Naive B cell (primary cell): ENCODE results near the gene SSR4. TPM values are rescaled to one million over a fixed set of nuclear protein-coding genes. Genes with fewer than 3 reads are reported as not detected.

ENCODE experiments used
- ATAC-seq, 2 donors: fragments of 150-1000 bp; cut with Tn5 transposase; 2 replicates each; pipeline ENCODE4 v1.10.0; 2021; ENCODE audit warnings: low read depth in 2 of 2, mild to moderate bottlenecking in 2 of 2, moderate library complexity in 2 of 2
- DNase-seq: peaks from one replicate; pipeline ENCODE4 v3.0.0; 2022
- H3K27ac Mint-ChIP-seq, 6 donors: one replicate each; pipeline ENCODE4 v1.8.0; 2020 to 2022; ENCODE audit warnings: mild to moderate bottlenecking in 6 of 6, mixed read lengths in 6 of 6, moderate library complexity in 5 of 6, inconsistent platforms in 2 of 6
- H3K27me3 Mint-ChIP-seq, 3 donors: one replicate each; pipeline ENCODE4 v1.8.0; 2021 to 2022; ENCODE audit warnings: mixed read lengths in 3 of 3, mild to moderate bottlenecking in 1 of 3
- H3K36me3 Mint-ChIP-seq, 2 donors: one replicate each; pipeline ENCODE4 v1.8.0; 2020 to 2022; ENCODE audit warnings: mixed read lengths in 2 of 2, inconsistent platforms in 1 of 2, mild to moderate bottlenecking in 1 of 2
- H3K4me1 Mint-ChIP-seq, 3 donors: one replicate each; pipeline ENCODE4 v1.8.0; 2020 to 2022; ENCODE audit warnings: mixed read lengths in 3 of 3, inconsistent platforms in 1 of 3, mild to moderate bottlenecking in 1 of 3, moderate library complexity in 1 of 3
- H3K4me3 Mint-ChIP-seq, 8 donors: one replicate each; pipeline ENCODE4 v1.8.0; 2020 to 2022; ENCODE audit warnings: mild to moderate bottlenecking in 8 of 8, mixed read lengths in 8 of 8, moderate library complexity in 8 of 8, inconsistent platforms in 2 of 8
- H3K9me3 Mint-ChIP-seq, 7 donors: one replicate each; pipeline ENCODE4 v1.8.0; 2020 to 2022; ENCODE audit warnings: mixed read lengths in 7 of 7, mild to moderate bottlenecking in 5 of 7, inconsistent platforms in 2 of 7, moderate library complexity in 1 of 7
- polyA plus RNA-seq, 6 donors: library from polyadenylated mRNA; unstranded; fragments of 300-500 nt; fragmentation: Illumina TruSeq; gene quantifications; one replicate each; pipeline ENCODE4 v1.2.3, GENCODE V29; 2021; ENCODE audit warnings: low read depth in 6 of 6

SSR4 gene
- polyA plus RNA-seq, 6 donors from 2014 or later = 308 to 413 (median 364) TPM

GRCh38 chrX:153772316-153773217, 21.9 kb upstream of the SSR4 start:
- H3K27me3 Mint-ChIP-seq = peaks cover 0 to 8% (median 0%) of the 10 kb centered on the region in 3 donors

GRCh38 chrX:153773218-153773611, 21.3 kb upstream of the SSR4 start:
- no peak overlapping the region for H3K4me3 Mint-ChIP-seq
- ATAC-seq (no peak), DNase-seq (no peak)
- H3K36me3 Mint-ChIP-seq = no peaks in the 10 kb centered on the region
- H3K27ac Mint-ChIP-seq = no peak overlapping the region
- no peaks in the 10 kb centered on the region for H3K9me3 Mint-ChIP-seq
- peaks cover 0 to 2% (median 0%) of the 10 kb centered on the region in 3 donors for H3K4me1 Mint-ChIP-seq
- peaks cover 0 to 8% (median 3%) of the 10 kb centered on the region in 3 donors for H3K27me3 Mint-ChIP-seq

More at GRCh38 chrX:153772316-153773217, 21.9 kb upstream of the SSR4 start:
- H3K4me3 Mint-ChIP-seq = peak overlapping the region in 1 of 8 donors; percentile 47
- no peaks in the 10 kb centered on the region for H3K9me3 Mint-ChIP-seq
- H3K36me3 Mint-ChIP-seq = no peaks in the 10 kb centered on the region
- no peak for ATAC-seq
- DNase-seq = no peak
- peaks cover 0 to 7% (median 0%) of the 10 kb centered on the region in 3 donors for H3K4me1 Mint-ChIP-seq
- no peak overlapping the region for H3K27ac Mint-ChIP-seq

GRCh38 chrX:153773741-153774575, 20.5 kb upstream of the SSR4 start:
- ATAC-seq (no peak), DNase-seq (no peak)
- H3K27me3 Mint-ChIP-seq = peaks cover 0 to 8% (median 5%) of the 10 kb centered on the region in 3 donors
- H3K9me3 Mint-ChIP-seq = no peaks in the 10 kb centered on the region
- no peak overlapping the region for H3K4me3 Mint-ChIP-seq
- H3K27ac Mint-ChIP-seq = no peak overlapping the region
- H3K4me1 Mint-ChIP-seq = no peaks in the 10 kb centered on the region
- no peaks in the 10 kb centered on the region for H3K36me3 Mint-ChIP-seq

- H3K9me3 Mint-ChIP-seq = no peaks in the 10 kb centered on the region
- H3K27me3 Mint-ChIP-seq = peaks cover 1 to 9% (median 8%) of the 10 kb centered on the region in 3 donors
- peaks cover 0 to 2% (median 0%) of the 10 kb centered on the region in 3 donors for H3K4me1 Mint-ChIP-seq
- H3K27ac Mint-ChIP-seq = no peak overlapping the region
- H3K36me3 Mint-ChIP-seq = no peaks in the 10 kb centered on the region
- DNase-seq (no peak), ATAC-seq (no peak)
- H3K4me3 Mint-ChIP-seq = no peak overlapping the region
Observed at GRCh38 chrX:153774576-153775292, 19.7 kb upstream of the SSR4 start.

- no peak for ATAC-seq
- H3K9me3 Mint-ChIP-seq = no peaks in the 10 kb centered on the region
- no peak for DNase-seq
- H3K27me3 Mint-ChIP-seq = peaks cover 7 to 15% (median 11%) of the 10 kb centered on the region in 3 donors
- no peak overlapping the region for H3K27ac Mint-ChIP-seq
- H3K4me3 Mint-ChIP-seq = no peak overlapping the region
- H3K36me3 Mint-ChIP-seq = no peaks in the 10 kb centered on the region
- peaks cover 6 to 10% (median 6%) of the 10 kb centered on the region in 3 donors for H3K4me1 Mint-ChIP-seq
Observed at GRCh38 chrX:153775293-153776119, 19.0 kb upstream of the SSR4 start.

GRCh38 chrX:153776120-153776599, 18.3 kb upstream of the SSR4 start:
- Mint-ChIP-seq H3K36me3 (no peaks in the 10 kb centered on the region), H3K27ac (no peak overlapping the region), H3K4me1 (peaks cover 6 to 10% (median 6%) of the 10 kb centered on the region in 3 donors), H3K4me3 (peak overlapping the region in 1 of 8 donors; percentile 12), H3K9me3 (no peaks in the 10 kb centered on the region), H3K27me3 (peaks cover 7 to 15% (median 12%) of the 10 kb centered on the region in 3 donors)
- DNase-seq = no peak
- no peak for ATAC-seq

GRCh38 chrX:153776611-153777045, 17.8 kb upstream of the SSR4 start:
- Mint-ChIP-seq H3K9me3 (no peaks in the 10 kb centered on the region), H3K4me1 (peaks cover 6 to 10% (median 6%) of the 10 kb centered on the region in 3 donors), H3K36me3 (no peaks in the 10 kb centered on the region), H3K27me3 (peaks cover 7 to 15% (median 12%) of the 10 kb centered on the region in 3 donors), H3K4me3 (no peak overlapping the region), H3K27ac (no peak overlapping the region)
- ATAC-seq (no peak), DNase-seq (no peak)

- H3K4me3 Mint-ChIP-seq = no peak overlapping the region
- H3K27me3 Mint-ChIP-seq = peaks cover 7 to 15% (median 12%) of the 10 kb centered on the region in 3 donors
- no peaks in the 10 kb centered on the region for H3K36me3 Mint-ChIP-seq
- H3K9me3 Mint-ChIP-seq = no peaks in the 10 kb centered on the region
- DNase-seq (no peak), ATAC-seq (no peak)
- peaks cover 6 to 10% (median 6%) of the 10 kb centered on the region in 3 donors for H3K4me1 Mint-ChIP-seq
- H3K27ac Mint-ChIP-seq = no peak overlapping the region
Observed at GRCh38 chrX:153777261-153778090, 17.0 kb upstream of the SSR4 start.

GRCh38 chrX:153778181-153778580, 16.3 kb upstream of the SSR4 start:
- DNase-seq (no peak), ATAC-seq (no peak)
- H3K4me3 Mint-ChIP-seq = no peak overlapping the region
- no peaks in the 10 kb centered on the region for H3K9me3 Mint-ChIP-seq
- no peak overlapping the region for H3K27ac Mint-ChIP-seq
- H3K27me3 Mint-ChIP-seq = peaks cover 7 to 15% (median 12%) of the 10 kb centered on the region in 3 donors
- peaks cover 6 to 10% (median 6%) of the 10 kb centered on the region in 3 donors for H3K4me1 Mint-ChIP-seq
- no peaks in the 10 kb centered on the region for H3K36me3 Mint-ChIP-seq

- Mint-ChIP-seq H3K9me3 (no peaks in the 10 kb centered on the region), H3K36me3 (no peaks in the 10 kb centered on the region), H3K27me3 (peaks cover 7 to 15% (median 12%) of the 10 kb centered on the region in 3 donors), H3K27ac (no peak overlapping the region), H3K4me3 (no peak overlapping the region), H3K4me1 (peaks cover 6 to 10% (median 10%) of the 10 kb centered on the region in 3 donors)
- no peak for DNase-seq
- ATAC-seq = no peak
Observed at GRCh38 chrX:153778684-153779101, 15.8 kb upstream of the SSR4 start.

- Mint-ChIP-seq H3K27ac (peak overlapping the region in 2 of 6 donors; percentile 3 to 52), H3K27me3 (peaks cover 7 to 15% (median 12%) of the 10 kb centered on the region in 3 donors), H3K36me3 (no peaks in the 10 kb centered on the region), H3K9me3 (no peaks in the 10 kb centered on the region), H3K4me1 (peaks cover 6 to 10% (median 10%) of the 10 kb centered on the region in 3 donors), H3K4me3 (peak overlapping the region in 1 of 8 donors; percentile 48)
- no peak for ATAC-seq
- DNase-seq = no peak
Observed at GRCh38 chrX:153779891-153780677, 14.4 kb upstream of the SSR4 start.
